ENCODE data around the gene PCNX2. TPM values are rescaled to one million over a fixed set of nuclear protein-coding genes. Genes with fewer than 3 reads are reported as not detected.

The PCNX2 gene
- polyA plus RNA-seq, 1 donor (not counting 4 experiments of a cell fraction or from before 2014, with no cell fraction given): 18.0 TPM

GRCh38 chr1:232942413-232943294 lies 352.9 kb downstream of the PCNX2 start:
- no peaks in the 10 kb centered on the region for H3K9me3 ChIP-seq (ENCODE audit: control insufficient read depth, low read depth, low read length)
- no peaks in the 10 kb centered on the region for H3K9me1 ChIP-seq (ENCODE audit: control insufficient read depth, extremely low read depth, insufficient read depth, low read length)
- no peak overlapping the region for H2AFZ ChIP-seq (ENCODE audit: control insufficient read depth, low read length)
- no peaks in the 10 kb centered on the region for H3K79me2 ChIP-seq (ENCODE audit: control insufficient read depth, insufficient read depth, low read length)
- no peaks in the 10 kb centered on the region for H3K4me1 ChIP-seq (ENCODE audit: control insufficient read depth, extremely low read depth, insufficient read depth, low read length)
- H3K4me3 ChIP-seq (ENCODE audit: control insufficient read depth in 2 of 3, extremely low read depth in 1 of 3, insufficient read depth in 2 of 3, low read depth in 1 of 3, low read length in 3 of 3): no peak overlapping the region
- FAIRE-seq (no peak), DNase-seq (ENCODE audit: low read depth, low spot score) (no peak)
- H3K4me2 ChIP-seq (ENCODE audit: control insufficient read depth, extremely low read depth, insufficient read depth, low read depth, low read length): no peak overlapping the region
- no peak overlapping the region for H3K27ac ChIP-seq (ENCODE audit: control insufficient read depth, insufficient read depth, low read length)
- no peaks in the 10 kb centered on the region for H3K36me3 ChIP-seq (ENCODE audit: control insufficient read depth in 2 of 2, extremely low read depth in 1 of 2, insufficient read depth in 2 of 2, low read length in 2 of 2)
- H3K9ac ChIP-seq (ENCODE audit: control insufficient read depth, extremely low read depth, insufficient read depth, low read length): no peak overlapping the region
- TF ChIP-seq CTCF (optimal IDR thresholded peaks at IDR 0.05 in 1 of 3, IDR thresholded peaks at IDR 0.05 in 1 of 3, conservative IDR thresholded peaks at IDR 0.05 in 1 of 3; ENCODE audit: extremely low read depth in 1 of 3, insufficient read depth in 2 of 3, low read length in 3 of 3) (no peak), EZH2 (IDR thresholded peaks at IDR 0.05; ENCODE audit: low read length) (no peak)
- H3K27me3 ChIP-seq (ENCODE audit: control insufficient read depth, extremely low read depth, insufficient read depth, low read length): no peaks in the 10 kb centered on the region
- no peaks in the 10 kb centered on the region for H4K20me1 ChIP-seq (ENCODE audit: control insufficient read depth, extremely low read depth, insufficient read depth, low read length)
- dilution Hi-C loops (cut with MboI; ENCODE audit: extremely low pct_ligation_motif_present, low sequenced_read_pairs): no loop called here

GRCh38 chr1:232940262-232940661 lies 355.3 kb downstream of the PCNX2 start:
- Histone ChIP-seq H3K79me2 (ENCODE audit: control insufficient read depth, insufficient read depth, low read length) (no peaks in the 10 kb centered on the region), H3K4me2 (ENCODE audit: control insufficient read depth, extremely low read depth, insufficient read depth, low read depth, low read length) (no peak overlapping the region), H3K9me3 (ENCODE audit: control insufficient read depth, low read depth, low read length) (no peaks in the 10 kb centered on the region), H3K27me3 (ENCODE audit: control insufficient read depth, extremely low read depth, insufficient read depth, low read length) (no peaks in the 10 kb centered on the region), H2AFZ (ENCODE audit: control insufficient read depth, low read length) (no peak overlapping the region), H3K9ac (ENCODE audit: control insufficient read depth, extremely low read depth, insufficient read depth, low read length) (no peak overlapping the region), H3K4me1 (ENCODE audit: control insufficient read depth, extremely low read depth, insufficient read depth, low read length) (no peaks in the 10 kb centered on the region), H3K27ac (ENCODE audit: control insufficient read depth, insufficient read depth, low read length) (no peak overlapping the region), H3K4me3 (ENCODE audit: control insufficient read depth in 2 of 3, extremely low read depth in 1 of 3, insufficient read depth in 2 of 3, low read depth in 1 of 3, low read length in 3 of 3) (no peak overlapping the region), H3K9me1 (ENCODE audit: control insufficient read depth, extremely low read depth, insufficient read depth, low read length) (no peaks in the 10 kb centered on the region), H4K20me1 (ENCODE audit: control insufficient read depth, extremely low read depth, insufficient read depth, low read length) (no peaks in the 10 kb centered on the region), H3K36me3 (ENCODE audit: control insufficient read depth in 2 of 2, extremely low read depth in 1 of 2, insufficient read depth in 2 of 2, low read length in 2 of 2) (no peaks in the 10 kb centered on the region)
- FAIRE-seq: no peak
- dilution Hi-C loops (cut with MboI; ENCODE audit: extremely low pct_ligation_motif_present, low sequenced_read_pairs): no loop called here
- DNase-seq (ENCODE audit: low read depth, low spot score): no peak
- TF ChIP-seq EZH2 (IDR thresholded peaks at IDR 0.05; ENCODE audit: low read length) (no peak), CTCF (optimal IDR thresholded peaks at IDR 0.05 in 1 of 3, IDR thresholded peaks at IDR 0.05 in 1 of 3, conservative IDR thresholded peaks at IDR 0.05 in 1 of 3; ENCODE audit: extremely low read depth in 1 of 3, insufficient read depth in 2 of 3, low read length in 3 of 3) (no peak)
